Colonic mucosa (tissue), 4 donors: ENCODE measurements around the gene ACTN3. TPM values are rescaled to one million over a fixed set of nuclear protein-coding genes. Genes with fewer than 3 reads are reported as not detected.

ENCODE experiments used
- DNase-seq: peaks from one replicate; pipeline ENCODE4 v3.0.0-alpha.2; 2020
- H3K27ac ChIP-seq: fragments of 200-600 bp; one replicate; pipeline ENCODE4 v1.8.0; 2021
- H3K27me3 ChIP-seq: fragments of 200-600 bp; one replicate; pipeline ENCODE4 v1.8.0; 2021
- H3K36me3 ChIP-seq: fragments of 200-600 bp; one replicate; pipeline ENCODE4 v1.8.0; 2021
- H3K4me1 ChIP-seq: fragments of 200-600 bp; one replicate; pipeline ENCODE4 v1.8.0; 2021; ENCODE audit warnings: mild to moderate bottlenecking
- H3K4me3 ChIP-seq: fragments of 200-600 bp; one replicate; pipeline ENCODE4 v1.8.0; 2021
- H3K9ac ChIP-seq, 2 donors: one replicate each; pipeline ENCODE4 v1.7.0; 2013; ENCODE audit warnings: control low read depth in 2 of 2, low read depth in 2 of 2, low read length in 2 of 2
- H3K9me3 ChIP-seq: fragments of 200-600 bp; one replicate; pipeline ENCODE4 v1.8.0; 2021
- intact Hi-C: fragments of 100-400 bp; cut with DNase I; formaldehyde crosslinking; loops from one replicate; pipeline ENCODE4 v1.14.1; 2022
- total RNA-seq, 2 donors: library from RNA; stranded (reverse); fragmentation: NEBNext Ultra II Directional in 1 of 2; extraction: Animal tissue kit (Norgen Biotek cat#: 25700) in 1 of 2; gene quantifications; one replicate each; pipeline ENCODE4 v1.2.1, GENCODE V29; 2021
- TF ChIP-seq, protein P1 (sequence below): fragments of 200-600 bp; IDR thresholded peaks from one replicate; pipeline ENCODE4 v1.8.0; 2022; ENCODE audit warnings: antibody characterized with exemption, mild to moderate bottlenecking
- donor health status: healthy.
- donor health status: DM: no; HTN: no; CAD: no.
- donor health status: DM: no; HTN: no; CAD: no.

Gene ACTN3
- total RNA-seq, 2 donors from 2014 or later, result 0.11 TPM; not detected in 1

DNA sequence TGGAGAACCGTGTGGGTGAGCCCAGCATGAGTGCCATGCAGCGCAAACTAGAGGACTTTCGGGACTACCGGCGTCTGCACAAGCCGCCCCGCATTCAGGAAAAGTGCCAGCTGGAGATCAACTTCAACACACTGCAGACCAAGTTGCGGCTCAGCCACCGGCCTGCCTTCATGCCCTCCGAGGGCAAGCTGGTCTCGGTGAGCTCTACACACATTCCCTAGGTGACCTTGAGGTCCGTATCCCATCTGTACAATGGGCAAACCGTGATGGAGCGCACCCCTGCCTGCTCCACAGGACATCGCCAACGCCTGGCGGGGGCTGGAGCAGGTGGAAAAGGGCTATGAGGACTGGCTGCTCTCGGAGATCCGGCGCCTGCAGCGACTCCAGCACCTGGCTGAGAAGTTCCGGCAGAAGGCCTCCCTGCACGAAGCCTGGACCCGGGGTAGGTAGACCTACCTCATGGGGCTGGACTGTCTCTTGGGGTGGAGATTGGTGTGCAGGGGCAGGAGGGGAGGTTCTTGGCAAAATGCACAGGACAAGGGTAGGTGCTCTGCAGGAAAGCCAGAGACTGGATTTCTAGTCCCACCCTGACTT is 11.1 kb downstream of the ACTN3 start:
- Histone ChIP-seq H3K27me3 (no peaks in the 10 kb centered on the region), H3K27ac (no peak overlapping the region), H3K9ac (no peak overlapping the region), H3K36me3 (no peaks in the 10 kb centered on the region), H3K4me1 (no peaks in the 10 kb centered on the region), H3K9me3 (no peaks in the 10 kb centered on the region), H3K4me3 (no peak overlapping the region)
- intact Hi-C loops, result no loop called here
- no peak for DNase-seq
- TF ChIP-seq, protein P1, sequence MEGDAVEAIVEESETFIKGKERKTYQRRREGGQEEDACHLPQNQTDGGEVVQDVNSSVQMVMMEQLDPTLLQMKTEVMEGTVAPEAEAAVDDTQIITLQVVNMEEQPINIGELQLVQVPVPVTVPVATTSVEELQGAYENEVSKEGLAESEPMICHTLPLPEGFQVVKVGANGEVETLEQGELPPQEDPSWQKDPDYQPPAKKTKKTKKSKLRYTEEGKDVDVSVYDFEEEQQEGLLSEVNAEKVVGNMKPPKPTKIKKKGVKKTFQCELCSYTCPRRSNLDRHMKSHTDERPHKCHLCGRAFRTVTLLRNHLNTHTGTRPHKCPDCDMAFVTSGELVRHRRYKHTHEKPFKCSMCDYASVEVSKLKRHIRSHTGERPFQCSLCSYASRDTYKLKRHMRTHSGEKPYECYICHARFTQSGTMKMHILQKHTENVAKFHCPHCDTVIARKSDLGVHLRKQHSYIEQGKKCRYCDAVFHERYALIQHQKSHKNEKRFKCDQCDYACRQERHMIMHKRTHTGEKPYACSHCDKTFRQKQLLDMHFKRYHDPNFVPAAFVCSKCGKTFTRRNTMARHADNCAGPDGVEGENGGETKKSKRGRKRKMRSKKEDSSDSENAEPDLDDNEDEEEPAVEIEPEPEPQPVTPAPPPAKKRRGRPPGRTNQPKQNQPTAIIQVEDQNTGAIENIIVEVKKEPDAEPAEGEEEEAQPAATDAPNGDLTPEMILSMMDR, result no peak

- Histone ChIP-seq H3K36me3 (no peaks in the 10 kb centered on the region), H3K27me3 (no peaks in the 10 kb centered on the region), H3K9ac (no peak overlapping the region), H3K27ac (no peak overlapping the region), H3K4me3 (no peak overlapping the region), H3K4me1 (no peaks in the 10 kb centered on the region), H3K9me3 (no peaks in the 10 kb centered on the region)
- no peak for DNase-seq
- intact Hi-C loops, result no loop called here
- TF ChIP-seq, protein P1, result no peak
Observed at GRCh38 chr11:66559142-66559865, 12.6 kb downstream of the ACTN3 start.

DNA sequence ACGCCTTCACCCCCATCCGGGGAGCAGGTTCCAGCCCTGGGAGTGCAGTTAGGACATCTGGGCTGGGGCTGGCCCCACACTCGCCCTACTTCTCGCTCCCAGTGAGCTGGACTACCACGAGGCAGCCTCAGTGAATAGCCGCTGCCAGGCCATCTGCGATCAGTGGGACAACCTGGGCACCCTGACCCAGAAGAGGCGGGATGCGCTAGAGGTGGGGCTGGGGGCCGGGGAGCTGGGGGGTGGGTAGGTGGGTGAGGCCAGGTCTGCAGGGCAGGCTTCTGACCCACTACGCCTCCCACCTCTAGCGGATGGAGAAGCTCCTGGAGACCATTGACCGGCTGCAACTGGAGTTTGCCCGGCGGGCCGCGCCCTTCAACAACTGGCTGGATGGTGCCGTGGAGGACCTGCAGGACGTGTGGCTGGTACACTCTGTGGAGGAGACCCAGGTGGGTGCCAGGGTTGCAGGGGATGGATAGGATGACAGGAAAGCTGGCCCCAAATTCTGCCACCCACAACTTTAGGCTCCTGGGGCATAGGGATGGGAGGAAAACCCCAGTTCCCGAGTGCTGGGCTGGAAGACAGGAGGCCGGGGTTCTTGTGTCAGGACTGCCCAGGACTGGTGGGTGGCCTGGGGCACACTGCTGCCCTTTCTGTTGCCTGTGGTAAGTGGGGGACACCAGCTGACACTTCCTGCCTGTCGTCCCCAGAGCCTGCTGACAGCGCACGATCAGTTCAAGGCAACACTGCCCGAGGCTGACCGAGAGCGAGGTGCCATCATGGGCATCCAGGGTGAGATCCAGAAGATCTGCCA is 13.4 kb downstream of the ACTN3 start:
- intact Hi-C loops, result no loop called here
- Histone ChIP-seq H3K27ac (no peak overlapping the region), H3K4me3 (no peak overlapping the region), H3K9ac (no peak overlapping the region), H3K4me1 (no peaks in the 10 kb centered on the region), H3K27me3 (no peaks in the 10 kb centered on the region), H3K36me3 (no peaks in the 10 kb centered on the region), H3K9me3 (no peaks in the 10 kb centered on the region)
- TF ChIP-seq, protein P1, result no peak
- DNase-seq, result no peak

DNA sequence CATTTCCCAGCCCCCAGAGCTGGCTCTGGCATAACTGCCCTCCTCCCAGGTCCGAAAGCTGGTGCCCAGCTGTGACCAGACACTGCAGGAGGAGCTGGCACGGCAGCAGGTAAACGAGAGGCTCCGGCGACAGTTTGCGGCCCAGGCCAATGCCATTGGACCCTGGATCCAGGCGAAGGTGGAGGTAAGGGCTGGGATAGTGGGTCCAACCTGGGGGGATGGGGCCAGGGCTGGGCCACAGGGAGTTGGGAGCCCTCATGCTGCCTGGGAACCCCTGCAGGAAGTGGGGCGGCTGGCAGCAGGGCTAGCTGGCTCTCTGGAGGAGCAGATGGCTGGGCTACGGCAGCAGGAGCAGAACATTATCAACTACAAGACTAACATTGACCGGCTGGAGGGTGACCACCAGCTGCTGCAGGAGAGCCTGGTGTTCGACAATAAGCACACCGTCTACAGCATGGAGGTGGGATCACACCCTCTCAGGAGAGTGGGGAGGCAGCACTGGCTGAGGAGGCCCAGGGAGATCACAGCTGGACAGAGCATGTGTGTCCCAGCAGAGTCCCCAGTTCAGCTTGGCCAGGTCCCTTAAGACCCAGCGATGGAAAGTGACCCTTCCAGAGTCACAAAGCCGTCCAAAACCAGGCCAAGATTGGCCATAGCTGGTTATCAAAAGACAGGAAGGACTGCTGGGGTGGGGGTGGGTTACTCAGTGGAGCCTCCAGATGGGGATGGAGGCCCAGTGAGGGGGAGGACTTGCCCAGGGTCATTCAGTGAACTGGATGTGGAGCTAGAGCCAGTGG is 14.7 kb downstream of the ACTN3 start:
- Histone ChIP-seq H3K4me3 (no peak overlapping the region), H3K27ac (no peak overlapping the region), H3K36me3 (no peaks in the 10 kb centered on the region), H3K9me3 (no peaks in the 10 kb centered on the region), H3K9ac (no peak overlapping the region), H3K4me1 (no peaks in the 10 kb centered on the region), H3K27me3 (no peaks in the 10 kb centered on the region)
- intact Hi-C loops, result no loop called here
- TF ChIP-seq, protein P1, result no peak
- no peak for DNase-seq

DNA sequence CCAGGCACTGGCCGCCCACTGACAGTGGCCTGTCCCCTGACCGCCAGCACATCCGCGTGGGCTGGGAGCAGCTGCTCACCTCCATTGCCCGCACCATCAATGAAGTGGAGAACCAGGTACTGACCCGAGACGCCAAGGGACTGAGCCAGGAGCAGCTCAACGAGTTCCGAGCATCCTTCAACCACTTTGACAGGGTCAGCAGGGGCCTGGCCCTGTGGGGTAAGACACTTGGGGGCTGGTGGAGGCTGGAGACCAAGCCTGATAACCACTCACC is 15.2 kb downstream of the ACTN3 start:
- intact Hi-C loops, result no loop called here
- H3K4me3 ChIP-seq, result no peak overlapping the region

More for the DNA sequence above, 15.2 kb downstream of the ACTN3 start:
- TF ChIP-seq, protein P1, result no peak
- no peak overlapping the region for H3K27ac ChIP-seq
- no peak overlapping the region for H3K9ac ChIP-seq
- H3K9me3 ChIP-seq, result no peaks in the 10 kb centered on the region
- H3K36me3 ChIP-seq, result no peaks in the 10 kb centered on the region
- H3K4me1 ChIP-seq, result no peaks in the 10 kb centered on the region
- DNase-seq, result no peak
- H3K27me3 ChIP-seq, result no peaks in the 10 kb centered on the region
